Tibial nerve (tissue), 4 donors: ENCODE measurements around the gene ADAMTS3. TPM values are rescaled to one million over a fixed set of nuclear protein-coding genes. Genes with fewer than 3 reads are reported as not detected.

ENCODE experiments used
- DNase-seq, 2 donors: peaks; one replicate each; pipeline ENCODE4 v3.0.0-alpha.2; 2019; ENCODE audit warnings: low spot score in 2 of 2
- H3K27ac ChIP-seq, 4 donors: fragments of 200-600 bp; sonication (generic) in 3 of 4; one replicate each; pipeline ENCODE4 v1.5.1; 2017 to 2019; ENCODE audit warnings: mild to moderate bottlenecking in 1 of 4
- H3K27me3 ChIP-seq, 2 donors: fragments of 200-600 bp; sonication (generic) in 1 of 2; one replicate each; pipeline versions ENCODE4 v1.5.1 to v1.6.0; 2017 to 2019
- H3K36me3 ChIP-seq, 3 donors: fragments of 200-600 bp; sonication (generic); one replicate each; pipeline ENCODE4 v1.5.1; 2018 to 2019
- H3K4me1 ChIP-seq, 4 donors: fragments of 200-600 bp; sonication (generic) in 3 of 4; one replicate each; pipeline ENCODE4 v1.5.1; 2017 to 2019
- H3K4me3 ChIP-seq, 4 donors: fragments of 200-600 bp; sonication (generic) in 3 of 4; one replicate each; pipeline ENCODE4 v1.5.1; 2017 to 2019; ENCODE audit warnings: mild to moderate bottlenecking in 1 of 4, moderate library complexity in 1 of 4
- H3K9me3 ChIP-seq, 4 donors: fragments of 200-600 bp; sonication (generic) in 3 of 4; one replicate each; pipeline ENCODE4 v1.5.1; 2017 to 2019
- EP300 ChIP-seq, 2 donors: sonication (generic); formaldehyde crosslinking; IDR thresholded peaks; one replicate each; pipeline ENCODE4 v1.6.1; 2017; ENCODE audit warnings: antibody characterized with exemption in 2 of 2, mild to moderate bottlenecking in 1 of 2
- POLR2A ChIP-seq, 2 donors: fragments of 450-650 bp; IDR thresholded peaks; one replicate each; pipeline ENCODE4 v1.6.1; 2017; ENCODE audit warnings: antibody characterized with exemption in 2 of 2, mild to moderate bottlenecking in 2 of 2, moderate library complexity in 2 of 2
- WGBS, 2 donors: methylation state at CpG; one replicate each; pipeline ENCODE4 v1.1.5; 2018; 5-methylcytosine and 5-hydroxymethylcytosine counted together
- total RNA-seq, 4 donors: library from RNA; depleted of rRNA; stranded (reverse); fragments of >200 nt; gene quantifications; one replicate each; pipeline ENCODE4 v1.1.0, GENCODE V29; 2016
- TF ChIP-seq, protein P1 (sequence below), 5 experiments: fragments of 200-600 bp in 3 of 5; fragments of 450-650 bp in 2 of 5; sonication (generic) in 3 of 5; IDR thresholded peaks; one replicate each; pipeline ENCODE4 v1.5.1; 2016 to 2019; ENCODE audit warnings: antibody characterized with exemption in 5 of 5, mild to moderate bottlenecking in 3 of 5, moderate library complexity in 2 of 5

The ADAMTS3 gene
- total RNA-seq, 4 donors from 2014 or later, result 1.7 to 4.3 (median 2.4) TPM

DNA sequence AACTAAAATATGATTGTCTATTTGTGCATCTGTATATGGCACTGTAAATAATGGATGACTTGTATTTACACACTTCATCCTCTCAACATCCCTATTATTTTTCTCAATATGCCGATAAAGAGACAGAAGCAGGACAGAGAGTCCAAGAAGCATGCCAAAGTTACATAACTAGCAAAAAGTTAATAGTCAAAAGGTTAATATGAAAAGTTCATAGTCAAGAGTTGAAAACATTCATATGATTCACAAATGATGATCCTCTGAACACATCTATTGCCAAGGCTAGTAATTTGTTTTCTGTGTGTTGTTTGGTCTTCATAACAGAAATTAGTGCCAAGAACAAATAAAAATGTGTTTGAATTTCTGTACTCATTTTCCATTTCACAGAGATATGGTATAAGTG is 231.0 kb downstream of the ADAMTS3 start:
- Histone ChIP-seq H3K9me3 (no peaks in the 10 kb centered on the region), H3K36me3 (no peaks in the 10 kb centered on the region), H3K27me3 (no peaks in the 10 kb centered on the region), H3K4me3 (no peak overlapping the region), H3K4me1 (no peaks in the 10 kb centered on the region), H3K27ac (no peak overlapping the region)
- no peak for DNase-seq
- 17 to 37% methylated on average over 1 of the region's 1 CpG for WGBS, 2 donors
- TF ChIP-seq, protein P1, sequence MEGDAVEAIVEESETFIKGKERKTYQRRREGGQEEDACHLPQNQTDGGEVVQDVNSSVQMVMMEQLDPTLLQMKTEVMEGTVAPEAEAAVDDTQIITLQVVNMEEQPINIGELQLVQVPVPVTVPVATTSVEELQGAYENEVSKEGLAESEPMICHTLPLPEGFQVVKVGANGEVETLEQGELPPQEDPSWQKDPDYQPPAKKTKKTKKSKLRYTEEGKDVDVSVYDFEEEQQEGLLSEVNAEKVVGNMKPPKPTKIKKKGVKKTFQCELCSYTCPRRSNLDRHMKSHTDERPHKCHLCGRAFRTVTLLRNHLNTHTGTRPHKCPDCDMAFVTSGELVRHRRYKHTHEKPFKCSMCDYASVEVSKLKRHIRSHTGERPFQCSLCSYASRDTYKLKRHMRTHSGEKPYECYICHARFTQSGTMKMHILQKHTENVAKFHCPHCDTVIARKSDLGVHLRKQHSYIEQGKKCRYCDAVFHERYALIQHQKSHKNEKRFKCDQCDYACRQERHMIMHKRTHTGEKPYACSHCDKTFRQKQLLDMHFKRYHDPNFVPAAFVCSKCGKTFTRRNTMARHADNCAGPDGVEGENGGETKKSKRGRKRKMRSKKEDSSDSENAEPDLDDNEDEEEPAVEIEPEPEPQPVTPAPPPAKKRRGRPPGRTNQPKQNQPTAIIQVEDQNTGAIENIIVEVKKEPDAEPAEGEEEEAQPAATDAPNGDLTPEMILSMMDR (IDR thresholded peaks at IDR 0.05), result no peak
- TF ChIP-seq EP300 (IDR thresholded peaks at IDR 0.05) (no peak), POLR2A (IDR thresholded peaks at IDR 0.05) (no peak)

DNA sequence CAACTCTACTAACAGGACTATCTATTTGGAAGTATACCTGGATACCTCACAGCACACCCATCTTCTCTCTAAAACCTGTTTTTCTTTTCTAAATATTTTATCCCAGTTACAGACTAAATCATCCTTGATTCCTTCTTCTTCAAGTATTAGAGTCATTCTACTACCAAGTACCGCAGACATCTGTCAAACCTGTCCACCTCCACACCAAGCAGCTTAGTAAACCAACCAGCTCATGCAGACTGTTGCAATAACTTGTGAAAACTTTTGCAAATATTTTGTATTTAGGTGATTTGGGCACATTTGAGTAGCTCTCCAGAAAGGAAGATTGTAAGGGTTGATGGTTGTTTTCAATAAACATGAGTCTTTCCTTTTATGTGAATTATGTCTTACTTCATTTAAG is 238.6 kb downstream of the ADAMTS3 start:
- Histone ChIP-seq H3K27me3 (no peaks in the 10 kb centered on the region), H3K9me3 (no peaks in the 10 kb centered on the region), H3K4me3 (no peak overlapping the region), H3K4me1 (no peaks in the 10 kb centered on the region), H3K27ac (no peak overlapping the region), H3K36me3 (no peaks in the 10 kb centered on the region)
- TF ChIP-seq EP300 (IDR thresholded peaks at IDR 0.05) (no peak), POLR2A (IDR thresholded peaks at IDR 0.05) (no peak)
- TF ChIP-seq, protein P1 (IDR thresholded peaks at IDR 0.05), result no peak
- WGBS, 2 donors, result 96 to 100% methylated on average over 1 of the region's 1 CpG
- no peak for DNase-seq

DNA sequence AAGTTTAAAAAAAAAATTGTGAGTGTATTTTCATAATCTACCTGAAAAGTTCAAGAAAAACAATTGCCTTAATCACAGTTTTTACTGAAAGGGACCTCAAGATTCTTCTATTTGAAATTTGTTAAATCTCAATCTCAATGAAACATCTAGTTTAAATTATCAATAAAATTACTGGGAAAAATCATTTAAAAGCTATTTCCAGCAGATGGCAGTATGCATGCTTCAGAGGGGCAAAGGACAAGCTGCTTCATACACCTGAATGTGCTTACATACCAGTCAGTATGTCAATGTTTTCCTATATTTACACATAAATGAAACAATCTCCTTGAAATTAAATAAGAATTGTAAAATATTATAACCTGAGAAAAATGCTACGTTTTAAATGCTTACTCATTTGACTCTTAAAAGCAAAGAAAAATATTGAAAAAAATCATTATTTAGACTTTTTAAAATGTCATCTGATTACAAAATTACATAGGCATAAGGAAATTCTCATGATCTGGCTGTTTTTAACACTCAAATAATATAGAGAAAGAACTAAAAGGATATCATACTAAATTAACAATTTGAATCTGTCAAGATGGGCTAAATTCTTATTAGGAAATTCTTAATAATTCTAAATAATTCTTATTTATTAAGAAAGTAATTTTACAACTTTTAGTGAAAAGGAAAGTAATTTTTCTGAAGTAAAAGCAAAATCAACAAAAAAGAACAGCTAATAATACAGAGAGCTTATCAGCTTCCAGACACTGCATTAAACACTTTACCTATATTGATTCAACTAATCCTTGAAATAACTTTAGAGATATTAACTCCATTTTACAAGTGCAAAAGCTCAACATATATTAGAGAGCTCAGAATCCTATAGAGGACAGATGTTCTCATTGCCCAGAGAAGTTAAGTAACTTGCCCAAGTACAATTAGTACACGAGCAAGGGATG is 242.1 kb downstream of the ADAMTS3 start:
- H3K4me3 ChIP-seq, result no peak overlapping the region
- H3K27ac ChIP-seq, result no peak overlapping the region
- TF ChIP-seq, protein P1 (IDR thresholded peaks at IDR 0.05), result peak; percentile 18 to 39 (median 31)
- TF ChIP-seq POLR2A (IDR thresholded peaks at IDR 0.05), result no peak
- no peak for DNase-seq
- H3K27me3 ChIP-seq, result no peaks in the 10 kb centered on the region
- no peaks in the 10 kb centered on the region for H3K9me3 ChIP-seq
- H3K4me1 ChIP-seq, result no peaks in the 10 kb centered on the region
- no peaks in the 10 kb centered on the region for H3K36me3 ChIP-seq
- 50 to 51% methylated on average over 2 of the region's 2 CpGs for WGBS, 2 donors

DNA sequence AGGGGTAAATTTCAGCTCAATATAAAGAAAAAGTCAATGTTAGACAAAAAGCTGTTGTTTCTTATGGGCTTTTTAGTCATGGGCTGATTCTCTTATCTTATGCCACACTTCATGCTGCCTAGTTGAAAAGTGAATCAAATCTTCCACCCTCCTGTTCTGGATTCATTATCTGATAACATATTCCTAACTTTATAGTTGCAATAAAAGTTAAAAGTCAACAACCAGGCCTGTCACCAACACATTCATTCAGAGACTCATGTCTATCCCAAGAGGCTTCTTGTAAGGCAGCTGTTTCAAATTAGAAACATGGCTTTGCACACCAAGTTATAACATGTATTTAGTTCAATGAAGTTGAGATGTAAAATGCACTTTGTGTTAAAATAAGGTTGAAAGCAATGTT is 243.8 kb downstream of the ADAMTS3 start:
- Histone ChIP-seq H3K36me3 (no peaks in the 10 kb centered on the region), H3K27ac (no peak overlapping the region), H3K27me3 (no peaks in the 10 kb centered on the region), H3K4me3 (no peak overlapping the region), H3K4me1 (peaks cover 0 to 3% (median 0%) of the 10 kb centered on the region in 4 donors), H3K9me3 (no peaks in the 10 kb centered on the region)
- TF ChIP-seq EP300 (IDR thresholded peaks at IDR 0.05) (no peak), POLR2A (IDR thresholded peaks at IDR 0.05) (no peak)
- TF ChIP-seq, protein P1 (IDR thresholded peaks at IDR 0.05), result no peak
- DNase-seq, result no peak

DNA sequence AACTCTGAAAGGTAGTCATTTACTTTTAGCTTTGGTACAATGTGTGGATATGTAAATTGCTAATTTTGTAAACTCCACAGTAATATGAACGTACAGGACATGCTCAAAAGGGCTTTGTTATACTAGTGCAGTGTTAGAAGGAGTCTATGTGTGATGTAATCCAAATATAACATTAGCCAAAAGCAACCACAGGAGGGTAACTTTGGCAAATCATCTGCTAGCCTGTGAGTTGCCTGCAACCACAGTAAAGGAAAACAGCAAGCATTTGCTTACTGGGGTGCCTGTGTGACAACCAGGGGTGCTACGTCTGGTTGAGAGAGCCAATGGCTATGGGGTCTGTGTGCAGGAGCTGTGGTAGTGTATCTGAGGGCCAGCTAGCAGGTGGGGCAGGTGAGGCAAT is 245.8 kb downstream of the ADAMTS3 start:
- 62 to 66% methylated on average over 2 of the region's 2 CpGs for WGBS, 2 donors
- no peak for TF ChIP-seq POLR2A (IDR thresholded peaks at IDR 0.05)
- no peak for TF ChIP-seq EP300 (IDR thresholded peaks at IDR 0.05)
- TF ChIP-seq, protein P1 (IDR thresholded peaks at IDR 0.05), result no peak
- Histone ChIP-seq H3K36me3 (no peaks in the 10 kb centered on the region), H3K9me3 (no peaks in the 10 kb centered on the region), H3K27ac (no peak overlapping the region), H3K4me3 (no peak overlapping the region), H3K4me1 (peaks cover 0 to 12% (median 0%) of the 10 kb centered on the region in 4 donors), H3K27me3 (no peaks in the 10 kb centered on the region)
- DNase-seq, result no peak
